GM19351 (cell line): ENCODE measurements around the gene SBF2.

Experiments
- ATAC-seq: cut with Tn5 transposase; IDR thresholded peaks from one replicate; pipeline ENCODE4 v1.9.1; 2021; ENCODE audit warnings: mild to moderate bottlenecking, moderate library complexity; ENCODE audit not compliant: unreplicated experiment

SBF2 gene

DNA sequence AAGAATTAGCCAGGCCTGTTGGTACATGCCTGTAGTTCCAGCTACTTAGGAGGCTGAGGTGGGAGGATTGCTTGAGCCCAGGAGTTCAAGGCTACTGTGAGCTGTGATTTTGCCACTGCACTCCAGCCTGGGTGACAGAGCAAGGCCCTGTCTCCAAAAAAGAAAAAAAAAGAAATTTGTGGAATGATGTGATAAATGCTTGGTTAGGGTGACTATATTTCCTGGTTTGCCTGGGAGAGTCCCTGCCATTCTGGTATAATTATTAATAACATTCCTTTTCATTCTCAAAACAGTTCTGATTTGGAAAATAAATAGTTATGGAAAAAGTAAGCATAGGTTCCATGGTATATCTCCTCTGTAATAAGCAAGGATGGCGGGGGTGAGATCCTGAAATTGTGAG is 555.3 kb downstream of the SBF2 start:
- no peak for ATAC-seq

DNA sequence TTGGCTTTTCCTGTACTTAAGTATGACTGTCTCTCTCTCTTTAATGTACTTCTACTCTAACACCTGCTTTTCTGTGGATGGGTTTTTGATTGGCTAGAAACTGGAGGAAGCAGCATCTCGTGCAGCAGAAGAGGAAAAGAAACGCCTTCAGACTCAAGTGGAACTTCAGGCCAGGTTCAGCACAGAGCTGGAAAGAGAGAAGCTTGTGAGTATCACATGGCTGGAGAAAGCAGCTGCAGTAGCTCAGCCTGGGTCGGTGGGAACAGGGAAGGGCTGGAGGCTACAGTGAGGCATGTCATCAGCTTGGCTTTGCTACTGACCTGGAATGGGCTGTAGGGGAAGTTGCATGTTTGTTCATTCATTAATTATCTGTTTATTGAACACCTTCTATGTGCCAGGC is 555.9 kb downstream of the SBF2 start:
- ATAC-seq: no peak

DNA sequence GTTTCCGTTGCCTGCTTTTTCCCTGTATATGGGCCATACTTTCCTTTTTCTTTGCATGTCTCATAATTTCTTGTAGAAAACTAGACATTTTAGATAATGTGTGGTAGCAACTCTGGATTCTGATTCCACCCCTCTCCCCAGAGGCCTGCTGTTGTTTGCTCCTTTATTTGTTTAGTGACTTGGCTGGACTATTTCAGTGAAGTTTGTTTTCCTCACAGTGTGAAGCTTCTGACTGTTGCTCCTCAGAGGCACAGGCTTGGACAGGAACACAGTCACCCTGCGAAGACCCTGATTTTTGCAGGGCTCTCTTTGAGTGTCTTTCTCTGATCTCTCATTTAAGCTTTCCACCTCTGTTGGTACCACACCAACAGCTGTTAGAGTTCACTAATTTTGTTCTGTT is 557.7 kb downstream of the SBF2 start:
- no peak for ATAC-seq

DNA sequence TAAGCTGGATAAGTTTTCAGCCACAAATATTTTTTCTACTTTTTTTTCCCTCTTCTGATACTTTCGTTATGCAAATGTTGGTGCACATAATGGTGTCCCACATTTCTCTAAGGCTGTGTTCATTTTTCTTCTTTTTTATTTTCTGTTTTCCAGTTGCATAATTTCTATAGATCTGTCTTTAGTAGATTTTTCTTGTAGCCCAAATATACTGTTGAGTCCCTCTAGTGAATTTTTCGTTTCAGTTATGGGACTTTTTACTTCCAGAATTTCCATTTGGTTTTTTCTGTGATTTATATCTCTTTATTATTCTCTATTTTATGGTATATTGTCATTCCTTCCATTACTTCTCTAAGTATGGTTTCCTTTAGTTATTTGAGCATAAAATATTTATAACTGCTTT is 558.1 kb downstream of the SBF2 start:
- ATAC-seq: no peak

DNA sequence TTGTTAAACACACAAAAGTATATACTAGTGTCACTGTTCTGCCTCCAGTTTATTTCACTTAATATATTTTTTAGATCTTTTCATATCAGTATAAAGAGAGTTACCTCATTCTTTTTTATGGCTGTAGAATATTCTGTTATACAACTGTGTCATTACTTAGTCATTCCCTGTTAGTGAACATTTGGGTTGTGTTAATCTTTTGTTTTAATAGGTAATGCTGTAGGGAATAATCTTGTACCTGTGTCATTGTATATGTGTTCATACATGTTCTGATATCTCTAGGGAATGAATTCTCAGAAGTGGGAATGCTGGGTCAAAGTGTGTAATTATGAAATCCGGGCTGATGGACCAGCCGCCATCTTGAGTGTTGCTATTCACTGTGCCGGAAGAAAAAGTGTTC is 558.8 kb downstream of the SBF2 start:
- ATAC-seq: no peak

DNA sequence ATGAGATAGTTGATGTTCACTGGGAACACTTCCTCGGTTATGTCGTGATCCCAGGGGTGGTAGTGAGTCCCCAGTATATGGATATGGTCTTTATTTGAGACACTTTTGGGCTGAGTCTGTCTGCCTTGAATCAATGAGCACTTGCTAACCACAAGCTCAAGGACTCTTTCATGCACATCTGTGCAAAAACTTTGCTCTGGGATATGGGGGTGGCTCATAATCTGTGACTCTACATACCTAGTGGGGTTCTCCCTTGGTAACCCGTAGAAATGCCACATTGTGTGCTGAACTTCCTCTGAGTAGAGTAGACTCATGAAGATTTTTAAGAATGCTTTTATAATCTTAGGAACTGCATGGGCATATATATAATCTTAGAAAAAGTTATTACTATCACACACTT is 560.8 kb downstream of the SBF2 start:
- ATAC-seq: no peak

DNA sequence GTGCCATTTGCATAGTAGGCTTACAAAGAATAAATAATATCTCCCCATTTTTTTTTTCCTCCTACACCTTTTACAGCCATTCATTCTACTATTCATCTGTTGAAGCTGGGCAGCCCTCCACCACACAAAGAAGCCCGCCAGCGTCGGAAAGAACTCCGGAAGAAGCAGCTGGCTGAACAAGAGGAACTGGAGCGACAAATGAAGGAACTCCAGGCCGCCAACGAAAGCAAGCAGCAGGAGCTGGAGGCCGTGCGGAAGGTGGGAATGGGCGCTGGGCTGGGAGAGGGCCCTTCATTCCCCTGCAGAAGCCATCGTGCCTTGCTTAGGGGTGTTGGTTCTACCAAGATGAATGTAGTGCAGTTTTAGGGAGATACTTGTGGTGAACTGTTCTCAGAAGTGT is 561.6 kb downstream of the SBF2 start:
- ATAC-seq: no peak

DNA sequence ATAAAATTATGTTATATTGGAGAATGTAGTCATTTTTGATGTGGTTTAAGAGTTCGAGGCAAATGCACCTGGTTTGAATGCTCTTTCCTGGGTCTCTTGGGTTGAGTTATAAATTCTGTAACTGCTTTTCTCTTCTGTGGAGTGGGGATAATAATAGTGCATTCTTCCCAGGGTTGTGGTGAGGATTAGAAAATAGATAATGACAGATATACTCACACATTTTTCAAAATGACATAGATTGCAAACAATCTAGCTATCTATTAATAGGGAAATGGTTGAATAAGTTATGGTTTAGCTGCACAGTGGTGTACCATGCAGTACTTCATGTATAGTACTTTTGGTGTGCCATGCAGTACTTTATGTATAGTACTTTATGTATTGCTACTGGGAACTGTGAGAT is 562.8 kb downstream of the SBF2 start:
- no peak for ATAC-seq
